Peyer's patch (tissue), 4 donors: ENCODE results near the gene FBXL16.

ENCODE experiments used
- POLR2A ChIP-seq, 2 donors: fragments of 450-650 bp; IDR thresholded peaks; one replicate each; pipeline ENCODE4 v1.5.1; 2017; ENCODE audit warnings: antibody characterized with exemption in 2 of 2, mild to moderate bottlenecking in 2 of 2, moderate library complexity in 2 of 2
- TF ChIP-seq, protein P1 (sequence below), 6 experiments: fragments of 450-650 bp in 4 of 6; fragments of 200-600 bp in 2 of 6; sonication (generic) in 1 of 6; IDR thresholded peaks; one replicate each; pipeline ENCODE4 v1.5.1; 2017 to 2019; ENCODE audit warnings: antibody characterized with exemption in 6 of 6, mild to moderate bottlenecking in 3 of 6, moderate library complexity in 1 of 6

DNA sequence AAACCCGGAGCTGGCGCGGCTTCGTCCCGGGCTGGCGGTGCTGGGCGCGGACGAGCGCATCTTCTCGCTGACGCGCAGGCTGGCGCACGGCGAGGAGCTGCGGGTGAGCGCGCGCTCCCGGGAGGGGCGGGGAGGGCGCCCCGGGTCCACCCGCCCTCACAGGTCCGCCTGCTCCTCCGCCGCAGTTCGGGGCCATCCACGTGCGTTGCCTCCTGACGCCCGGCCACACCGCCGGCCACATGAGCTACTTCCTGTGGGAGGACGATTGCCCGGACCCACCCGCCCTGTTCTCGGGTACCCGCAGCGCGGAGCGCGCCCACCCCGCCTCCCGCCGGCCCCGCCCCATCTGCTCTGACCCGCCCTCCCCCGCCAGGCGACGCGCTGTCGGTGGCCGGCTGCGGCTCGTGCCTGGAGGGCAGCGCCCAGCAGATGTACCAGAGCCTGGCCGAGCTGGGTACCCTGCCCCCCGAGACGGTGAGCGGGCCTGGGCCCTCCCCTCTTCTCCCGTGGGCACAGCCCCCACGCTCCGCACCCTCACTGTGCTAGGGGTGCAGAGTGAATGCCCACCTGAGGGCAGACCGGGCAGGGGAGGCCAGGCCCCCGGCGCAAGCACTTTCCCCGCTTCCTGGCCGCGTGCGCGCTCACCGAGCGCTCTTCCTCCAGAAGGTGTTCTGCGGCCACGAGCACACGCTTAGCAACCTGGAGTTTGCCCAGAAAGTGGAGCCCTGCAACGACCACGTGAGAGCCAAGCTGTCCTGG, 22.7 kb upstream of the FBXL16 start:
- TF ChIP-seq, protein P1, sequence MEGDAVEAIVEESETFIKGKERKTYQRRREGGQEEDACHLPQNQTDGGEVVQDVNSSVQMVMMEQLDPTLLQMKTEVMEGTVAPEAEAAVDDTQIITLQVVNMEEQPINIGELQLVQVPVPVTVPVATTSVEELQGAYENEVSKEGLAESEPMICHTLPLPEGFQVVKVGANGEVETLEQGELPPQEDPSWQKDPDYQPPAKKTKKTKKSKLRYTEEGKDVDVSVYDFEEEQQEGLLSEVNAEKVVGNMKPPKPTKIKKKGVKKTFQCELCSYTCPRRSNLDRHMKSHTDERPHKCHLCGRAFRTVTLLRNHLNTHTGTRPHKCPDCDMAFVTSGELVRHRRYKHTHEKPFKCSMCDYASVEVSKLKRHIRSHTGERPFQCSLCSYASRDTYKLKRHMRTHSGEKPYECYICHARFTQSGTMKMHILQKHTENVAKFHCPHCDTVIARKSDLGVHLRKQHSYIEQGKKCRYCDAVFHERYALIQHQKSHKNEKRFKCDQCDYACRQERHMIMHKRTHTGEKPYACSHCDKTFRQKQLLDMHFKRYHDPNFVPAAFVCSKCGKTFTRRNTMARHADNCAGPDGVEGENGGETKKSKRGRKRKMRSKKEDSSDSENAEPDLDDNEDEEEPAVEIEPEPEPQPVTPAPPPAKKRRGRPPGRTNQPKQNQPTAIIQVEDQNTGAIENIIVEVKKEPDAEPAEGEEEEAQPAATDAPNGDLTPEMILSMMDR (IDR thresholded peaks at IDR 0.05) = no peak
- TF ChIP-seq POLR2A (IDR thresholded peaks at IDR 0.05) = no peak
